K562 (cell line): ENCODE results near the gene NPM1. TPM values are rescaled to one million over a fixed set of nuclear protein-coding genes. Genes with fewer than 3 reads are reported as not detected.

Experiments
- ATAC-seq: fragments of 200-7000 bp; cut with Tn5 transposase; 3 replicates; pipeline ENCODE4 v1.9.1; 2020; ENCODE audit warnings: moderate library complexity
- BruUV-seq: library from RNA; stranded (reverse); fragments of 400-500 nt; replicated peaks from 2 replicates; lab custom pipeline; 2021; lab: Mats Ljungman, UMichigan
- CTCF ChIA-PET: fragments of 300-600 bp; formaldehyde crosslinking; extraction: SDS; loops from one replicate; lab custom pipeline; 2021; ENCODE audit warnings: low intra/inter-chr PET ratio; lab: Yijun Ruan, JAX
- POLR2A ChIA-PET: fragments of 300-600, 350-650 bp; sonication (Branson Sonifier 250); formaldehyde crosslinking; extraction: SDS; loops from one replicate; lab custom pipeline; 2021; ENCODE audit warnings: antibody characterized with exemption, inconsistent platforms; lab: Yijun Ruan, JAX
- DNase-seq, 4 experiments: peaks; one replicate each; pipeline versions ENCODE4 v3.0.0 to v3.0.0-alpha.2; 2011 to 2018; ENCODE audit warnings: low spot score in 3 of 4, mixed read lengths in 3 of 4; ENCODE audit errors: extremely low read depth in 1 of 4
- FAIRE-seq: peaks from 2 replicates; lab custom pipeline; 2011; peaks lifted over from hg19 to GRCh38; lab: Jason Lieb, UNC
- H2AFZ ChIP-seq: 2 replicates; pipeline ENCODE4 v1.6.0; 2011; ENCODE audit warnings: low read depth, low read length, control low read depth, inconsistent platforms
- H3K27ac ChIP-seq: fragments of 200-600 bp; 3 replicates; pipeline ENCODE4 v1.8.0; 2011; ENCODE audit warnings: low read depth, mild to moderate bottlenecking, control low read depth, inconsistent platforms, low read length, moderate library complexity, mixed read lengths; ENCODE audit errors: extremely low read depth
- H3K27me3 ChIP-seq, 2 experiments: fragments of 300-600 bp in 1 of 2; 2 replicates in 1 of 2; 3 replicates in 1 of 2; pipeline versions ENCODE4 v1.6.0 to v1.8.0; 2011; ENCODE audit warnings: inconsistent platforms in 2 of 2, low read length in 2 of 2, mild to moderate bottlenecking in 1 of 2, mixed read lengths in 1 of 2, moderate library complexity in 1 of 2; ENCODE audit not compliant: control insufficient read depth in 2 of 2, insufficient read depth in 2 of 2
- H3K36me3 ChIP-seq: fragments of 300-600 bp; 3 replicates; pipeline ENCODE4 v1.8.0; 2011; ENCODE audit warnings: mild to moderate bottlenecking, low read length, inconsistent platforms; ENCODE audit not compliant: control insufficient read depth, insufficient read depth
- H3K4me1 ChIP-seq, 2 experiments: fragments of 200-600 bp in 1 of 2; replicated peaks in 1 of 2; 2 replicates in 1 of 2; 3 replicates in 1 of 2; pipeline versions ENCODE4 v1.5.1 to v1.8.0; 2011; ENCODE audit warnings: inconsistent platforms in 2 of 2, low read length in 2 of 2, mild to moderate bottlenecking in 1 of 2, mixed read lengths in 1 of 2, moderate library complexity in 1 of 2; ENCODE audit not compliant: control insufficient read depth in 2 of 2, insufficient read depth in 2 of 2
- H3K4me2 ChIP-seq: 2 replicates; pipeline ENCODE4 v1.6.1; 2011; ENCODE audit warnings: low read length, control low read depth, inconsistent platforms, mixed read lengths; ENCODE audit not compliant: insufficient read depth
- H3K4me3 ChIP-seq: fragments of 200-600 bp; sonication (generic), shearing (Covaris generic); 2 replicates; pipeline ENCODE4 v1.5.1; 2016; ENCODE audit warnings: control low read depth, inconsistent platforms
- H3K79me2 ChIP-seq: fragments of 200-600 bp; 3 replicates; pipeline ENCODE4 v1.8.0; 2011; ENCODE audit warnings: low read length, inconsistent platforms; ENCODE audit not compliant: control insufficient read depth, insufficient read depth
- H3K9ac ChIP-seq, 2 experiments: 2 replicates each; pipeline versions ENCODE4 v1.6.0 to v1.6.1; 2011; ENCODE audit warnings: low read depth in 2 of 2, low read length in 2 of 2, control low read depth in 1 of 2, inconsistent platforms in 1 of 2, mild to moderate bottlenecking in 1 of 2, mixed read lengths in 1 of 2; ENCODE audit not compliant: insufficient read depth in 1 of 2
- H3K9me1 ChIP-seq: one replicate; pipeline ENCODE4 v1.6.0; 2011; ENCODE audit warnings: inconsistent platforms, mild to moderate bottlenecking, low read length, moderate library complexity; ENCODE audit not compliant: control insufficient read depth, insufficient read depth
- H3K9me3 ChIP-seq: replicated peaks from 2 replicates; pipeline ENCODE4 v1.5.1; 2011; ENCODE audit warnings: low read depth, low read length, inconsistent platforms; ENCODE audit not compliant: control insufficient read depth, insufficient read depth
- H4K20me1 ChIP-seq: replicated peaks from 2 replicates; pipeline ENCODE4 v1.6.1; 2011; ENCODE audit warnings: low read length, inconsistent platforms, mixed read lengths; ENCODE audit not compliant: control insufficient read depth, insufficient read depth
- CHCHD3 ChIP-seq: fragments of 250-450 bp; sonication (Bioruptor Pico); IDR thresholded peaks from 2 replicates; pipeline ENCODE4 v2.1.2; 2022; ENCODE audit warnings: mild to moderate bottlenecking
- ERF ChIP-seq: fragments of 450-650 bp; formaldehyde crosslinking; IDR thresholded peaks from 2 replicates; pipeline ENCODE4 v1.4.0; 2020; ENCODE audit warnings: mild to moderate bottlenecking, mixed read lengths
- FOXK2 ChIP-seq, 2 experiments: fragments of 450-650 bp; IDR thresholded peaks in 1 of 2; conservative IDR thresholded peaks in 1 of 2; 2 replicates each; pipeline ENCODE4 v1.6.1; 2016; ENCODE audit warnings: low read depth in 2 of 2, mild to moderate bottlenecking in 1 of 2
- HMG20A ChIP-seq: fragments of 450-650 bp; formaldehyde crosslinking; conservative IDR thresholded peaks from 2 replicates; pipeline ENCODE4 v1.4.0; 2020; ENCODE audit warnings: mild to moderate bottlenecking, mixed read lengths
- HNRNPH1 ChIP-seq: fragments of 200-400 bp; formaldehyde crosslinking; optimal IDR thresholded peaks from 2 replicates; pipeline ENCODE3; 2017; ENCODE audit warnings: low read depth, mild to moderate bottlenecking, low read length, moderate library complexity
- HOXB6 ChIP-seq: fragments of 250-450 bp; sonication (Bioruptor Pico); IDR thresholded peaks from 2 replicates; pipeline ENCODE4 v1.5.1; 2022; ENCODE audit warnings: mild to moderate bottlenecking, borderline replicate concordance
- KDM5B ChIP-seq: fragments of 200-600 bp; sonication (generic); IDR thresholded peaks from 2 replicates; pipeline ENCODE4 v1.6.1; 2012; ENCODE audit warnings: low read depth, mild to moderate bottlenecking, moderate library complexity, low read length, control low read depth, inconsistent platforms; ENCODE audit not compliant: insufficient replicate concordance
- MTA2 ChIP-seq: fragments of 450-650 bp; IDR thresholded peaks from 2 replicates; pipeline ENCODE4 v1.6.1; 2016; ENCODE audit warnings: low read depth
- MYNN ChIP-seq, 2 experiments: sonication (generic); formaldehyde crosslinking in 1 of 2; IDR thresholded peaks; 2 replicates each; pipeline versions ENCODE4 v1.5.0 to v1.6.1; 2016 to 2020; ENCODE audit warnings: antibody characterized with exemption in 1 of 2, missing genetic modification reagents in 1 of 2
- SMAD1 ChIP-seq: fragments of 150-350 bp; IDR thresholded peaks from 2 replicates; pipeline ENCODE4 v1.6.1; 2014; ENCODE audit warnings: low read length, low read depth; ENCODE audit not compliant: partially characterized antibody
- TAF7 ChIP-seq: fragments of 450-650 bp; IDR thresholded peaks from 2 replicates; pipeline ENCODE4 v1.6.1; 2016; ENCODE audit warnings: missing genetic modification characterization, missing compliant biosample characterization
- TSC22D4 ChIP-seq: fragments of 450-650 bp; IDR thresholded peaks from 2 replicates; pipeline ENCODE4 v1.6.1; 2016; ENCODE audit warnings: missing genetic modification characterization, missing biosample characterization, control low read depth
- ZNF134 ChIP-seq: fragments of 250-450 bp; sonication (Bioruptor Pico); conservative IDR thresholded peaks from 2 replicates; pipeline ENCODE4 v1.4.0; 2020
- WGBS: fragments of 100-300 bp; shearing (Covaris generic); methylation state at CpG from one replicate; pipeline ENCODE4 v1.1.6; 2016; ENCODE audit warnings: low coverage, mixed read lengths; ENCODE audit not compliant: insufficient coverage; ENCODE audit errors: missing lambda C conversion rate; 5-methylcytosine and 5-hydroxymethylcytosine counted together
- in situ Hi-C: fragments of 300-500 bp; cut with MboI; formaldehyde crosslinking; loops from 4 replicates; pipeline ENCODE4 v1.15.0; 2018; ENCODE audit warnings: inconsistent platforms, mixed read lengths
- intact Hi-C: fragments of 100-400 bp; cut with micrococcal nuclease; formaldehyde crosslinking; loops from 2 replicates; pipeline ENCODE4 v1.14.2; 2022
- polyA plus RNA-seq, 8 experiments: library from polyadenylated mRNA; depleted of rRNA in 4 of 8; stranded (reverse) in 5 of 8; unstranded in 3 of 8; fragments of >200 nt; fragmentation: Nextera tagmentation in 2 of 8; fragmentation: Illumina TruSeq in 1 of 8; extraction: Ambion mirVana in 2 of 8; extraction: Trizol in 1 of 8; gene quantifications; 2 replicates each; pipeline versions ENCODE4 v1.2.1 to v1.2.3, GENCODE V29; 2011 to 2014; ENCODE audit warnings: inconsistent platforms in 1 of 8, missing spikeins in 1 of 8
- total RNA-seq, 7 experiments: library from RNA; depleted of rRNA in 6 of 7; stranded (reverse); fragments of >200 nt in 6 of 7; fragmentation: Illumina TruSeq in 2 of 7; extraction: Trizol in 2 of 7; gene quantifications; 2 replicates each; pipeline versions ENCODE4 v1.2.1 to v1.2.3, GENCODE V29; 2011 to 2021; ENCODE audit warnings: low replicate concordance in 1 of 7
- TF ChIP-seq, protein P1 (sequence below): fragments of 250-450 bp; sonication (Bioruptor Pico); IDR thresholded peaks from 2 replicates; pipeline ENCODE4 v1.4.0; 2020

The NPM1 gene
- total and polyA plus RNA-seq, 9 of the 15 experiments (the other 6 are each of a cell fraction or from before 2014, with no cell fraction given), result 2,438 to 6,909 (median 5,639) TPM

DNA sequence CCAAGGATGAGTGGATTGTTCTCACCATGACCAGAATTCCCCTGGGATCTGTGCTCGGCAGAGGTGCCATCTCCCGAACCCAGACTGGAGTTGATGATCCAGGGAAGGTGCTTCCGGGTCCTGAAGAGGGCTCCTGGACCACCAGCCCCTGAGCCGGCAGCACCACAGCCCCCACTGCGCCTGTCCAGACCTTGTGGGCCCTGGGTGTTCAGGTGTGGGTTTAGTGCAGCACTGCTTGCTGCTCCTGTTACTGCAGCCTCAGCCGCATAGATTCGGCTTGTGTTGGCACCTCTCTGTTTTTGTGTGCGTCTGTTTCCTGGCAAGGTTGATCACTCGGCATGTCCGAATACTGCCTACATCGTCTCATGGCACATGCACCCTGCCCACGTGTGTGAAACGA is 16.3 kb upstream of the NPM1 start:
- Histone ChIP-seq H3K4me3 (no peak overlapping the region), H3K36me3 (no peaks in the 10 kb centered on the region), H3K4me1 (no peaks in the 10 kb centered on the region), H3K79me2 (no peaks in the 10 kb centered on the region), H3K27ac (no peak overlapping the region), H4K20me1 (no peaks in the 10 kb centered on the region), H3K9me3 (no peaks in the 10 kb centered on the region), H3K9me1 (no peaks in the 10 kb centered on the region), H3K4me2 (no peak overlapping the region), H2AFZ (no peak overlapping the region), H3K27me3 (peaks cover 13 to 41% of the 10 kb centered on the region in 2 experiments), H3K9ac (no peak overlapping the region)
- TF ChIP-seq HMG20A (CRISPR knock-in tag) (no peak), ERF (CRISPR knock-in tag) (no peak), HOXB6 (no peak), KDM5B (no peak), HNRNPH1 (no peak), MYNN (IDR thresholded peaks at IDR 0.05) (no peak), MYNN (CRISPR knock-in tag; IDR thresholded peaks at IDR 0.05) (no peak), TAF7 (tag) (no peak), CHCHD3 (CRISPR knock-in tag) (no peak), ZNF134 (CRISPR knock-in tag) (no peak), FOXK2 (conservative IDR thresholded peaks at IDR 0.05 in 1 of 2, IDR thresholded peaks at IDR 0.05 in 1 of 2; ENCODE audit: low read depth in 2 of 2) (no peak), SMAD1 (no peak), MTA2 (no peak), TSC22D4 (no peak)
- TF ChIP-seq, protein P1, sequence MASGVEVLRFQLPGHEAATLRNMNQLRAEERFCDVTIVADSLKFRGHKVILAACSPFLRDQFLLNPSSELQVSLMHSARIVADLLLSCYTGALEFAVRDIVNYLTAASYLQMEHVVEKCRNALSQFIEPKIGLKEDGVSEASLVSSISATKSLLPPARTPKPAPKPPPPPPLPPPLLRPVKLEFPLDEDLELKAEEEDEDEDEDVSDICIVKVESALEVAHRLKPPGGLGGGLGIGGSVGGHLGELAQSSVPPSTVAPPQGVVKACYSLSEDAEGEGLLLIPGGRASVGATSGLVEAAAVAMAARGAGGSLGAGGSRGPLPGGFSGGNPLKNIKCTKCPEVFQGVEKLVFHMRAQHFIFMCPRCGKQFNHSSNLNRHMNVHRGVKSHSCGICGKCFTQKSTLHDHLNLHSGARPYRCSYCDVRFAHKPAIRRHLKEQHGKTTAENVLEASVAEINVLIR (CRISPR knock-in tag), result no peak
- ChIA-PET CTCF (no interaction called here), POLR2A (no interaction called here)
- DNase-seq (no peak), FAIRE-seq (no peak), ATAC-seq (peak; percentile 29; the same call in 2 of the 3 replicates)
- no TSS peak for BruUV-seq
- intact Hi-C loops (no loop called here), in situ Hi-C loops (no loop called here)
- WGBS, result 21% methylated on average over 13 of the region's 13 CpGs
